Ecto neural progenitor cell (in vitro differentiated cells): ENCODE results near the gene TEX53.

Experiments
- DNase-seq: peaks from one replicate; pipeline ENCODE4 v3.0.0-alpha.2; 2018; ENCODE audit warnings: low spot score

TEX53 gene

DNA sequence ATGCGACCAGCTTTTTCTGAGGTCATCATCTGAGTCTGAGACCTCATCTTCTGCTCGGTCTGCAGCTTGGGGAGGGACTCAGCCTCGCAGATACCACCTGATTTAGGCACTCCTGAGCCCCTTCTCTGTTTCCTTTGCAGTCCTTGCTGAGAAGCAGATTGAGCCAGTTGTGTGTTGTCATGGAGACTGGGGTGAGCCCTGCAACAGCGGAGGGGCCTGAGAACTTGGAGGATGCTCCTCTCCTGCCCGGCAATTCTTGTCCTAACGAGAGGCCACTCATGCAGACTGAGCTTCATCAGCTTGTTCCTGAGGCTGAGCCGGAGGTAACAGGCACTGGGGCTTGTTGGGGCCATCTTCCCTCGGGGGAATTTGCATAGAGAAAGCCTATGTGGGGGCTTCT is 19.2 kb downstream of the TEX53 start:
- no peak for DNase-seq

DNA sequence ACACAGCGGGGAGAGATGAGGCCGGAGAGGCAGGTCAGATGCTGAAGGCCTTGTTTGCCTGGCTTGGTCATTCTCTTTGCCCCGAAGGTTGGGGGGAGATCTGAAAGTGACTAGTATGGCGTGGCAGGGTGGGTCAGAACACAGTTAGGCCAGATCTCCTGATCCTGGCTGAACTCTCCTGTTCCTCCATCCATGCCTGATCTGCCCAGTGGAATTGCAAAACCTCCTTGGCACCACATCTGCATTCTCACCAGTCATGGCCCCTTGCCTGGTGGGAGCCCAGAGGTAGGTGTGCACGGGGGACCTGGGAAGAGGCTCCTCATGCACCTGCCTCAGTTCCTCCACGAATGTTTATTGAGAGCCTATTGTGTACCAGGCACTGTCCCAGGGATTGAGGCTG is 23.2 kb downstream of the TEX53 start:
- DNase-seq = no peak

DNA sequence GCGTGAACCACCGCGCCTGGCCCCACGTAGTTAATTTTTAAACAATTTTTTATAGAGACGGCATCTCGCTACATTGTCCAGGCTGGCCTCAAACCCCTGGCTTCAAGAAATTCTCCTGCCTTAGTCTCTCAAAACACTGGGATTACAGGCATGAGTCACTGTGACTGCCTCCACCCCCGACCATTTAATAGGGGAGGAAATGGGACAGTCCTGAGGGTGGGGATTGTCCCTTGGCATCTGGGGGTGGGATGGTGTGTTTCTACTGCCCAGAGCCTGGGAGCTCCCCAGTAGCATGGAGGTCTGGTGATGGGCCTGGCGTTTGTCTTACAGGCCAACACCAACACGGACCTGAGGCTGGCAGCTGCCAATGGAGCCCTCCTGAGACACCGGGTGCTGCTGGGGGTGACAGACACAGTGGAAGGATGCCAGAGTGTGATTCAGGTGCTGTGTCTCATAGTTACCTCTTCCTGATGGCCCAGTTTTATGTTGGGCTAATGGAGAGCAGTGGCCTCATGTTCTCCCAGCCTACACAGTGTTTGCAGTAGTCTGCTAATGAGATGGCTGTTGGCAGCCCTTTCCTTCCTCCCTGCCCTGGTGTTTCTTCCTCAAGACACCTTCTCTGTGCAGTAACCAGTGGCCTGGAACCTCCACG is 24.0 kb downstream of the TEX53 start:
- DNase-seq = no peak

DNA sequence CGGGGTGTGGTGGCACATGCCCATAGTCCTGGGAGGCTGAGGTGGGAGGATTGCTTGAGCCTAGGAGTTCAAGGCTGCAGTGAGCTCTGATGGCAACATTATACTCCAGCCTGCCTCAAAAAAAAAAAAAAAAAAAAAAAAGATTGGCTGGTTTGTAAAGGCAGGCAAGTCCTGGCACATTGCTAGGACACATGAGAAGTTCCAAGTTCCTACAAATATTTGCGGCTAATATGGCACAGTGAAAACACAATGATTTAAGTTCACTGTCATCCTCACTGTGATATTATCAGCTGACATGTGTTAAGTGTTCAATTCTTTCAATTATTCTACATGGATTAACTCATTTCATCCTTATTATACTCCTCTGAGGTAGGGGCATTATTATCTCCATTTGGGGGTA is 26.4 kb downstream of the TEX53 start:
- DNase-seq = no peak

- no peak for DNase-seq
These were observed 28.0 kb downstream of the TEX53 start for GRCh38 chr9:114629563-114630090.

- no peak for DNase-seq
These were observed 30.1 kb downstream of the TEX53 start for GRCh38 chr9:114627553-114627952.

DNA sequence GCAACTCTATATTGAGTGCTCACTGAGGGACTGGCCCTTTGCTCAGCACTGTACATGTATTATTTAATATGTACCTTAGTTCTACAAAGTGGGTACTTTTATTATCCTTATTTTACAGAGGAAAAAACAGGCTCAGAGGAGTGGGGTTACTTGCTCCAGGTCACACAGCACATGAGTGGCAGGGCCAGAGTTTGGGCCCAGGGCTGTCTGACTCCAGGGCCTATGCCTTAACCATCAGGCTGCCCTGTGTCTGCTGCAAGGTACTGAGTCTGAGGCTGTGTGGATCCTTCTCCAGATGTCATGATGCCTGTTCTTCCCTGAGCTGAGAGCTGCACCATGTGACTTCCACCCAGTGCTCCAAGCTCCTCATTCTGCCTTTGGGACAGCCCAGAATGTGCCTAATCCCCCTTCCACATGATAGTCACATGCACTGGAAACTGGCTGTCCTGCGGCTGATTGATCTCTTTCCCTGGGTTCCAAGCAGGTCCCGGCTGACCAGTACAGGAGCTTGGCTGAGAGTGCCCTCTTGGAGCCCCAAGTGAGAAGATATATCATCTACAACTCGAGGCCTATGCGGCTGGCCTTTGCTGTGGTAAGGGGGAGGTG is 31.1 kb downstream of the TEX53 start:
- DNase-seq = no peak

GRCh38 chr9:114624677-114625076 is 32.9 kb downstream of the TEX53 start:
- DNase-seq = no peak

GRCh38 chr9:114621975-114622609 is 35.5 kb downstream of the TEX53 start:
- DNase-seq = no peak

- DNase-seq = no peak
These were observed 36.0 kb downstream of the TEX53 start for GRCh38 chr9:114621561-114621960.

GRCh38 chr9:114619191-114619761 is 38.3 kb downstream of the TEX53 start:
- DNase-seq = no peak

DNA sequence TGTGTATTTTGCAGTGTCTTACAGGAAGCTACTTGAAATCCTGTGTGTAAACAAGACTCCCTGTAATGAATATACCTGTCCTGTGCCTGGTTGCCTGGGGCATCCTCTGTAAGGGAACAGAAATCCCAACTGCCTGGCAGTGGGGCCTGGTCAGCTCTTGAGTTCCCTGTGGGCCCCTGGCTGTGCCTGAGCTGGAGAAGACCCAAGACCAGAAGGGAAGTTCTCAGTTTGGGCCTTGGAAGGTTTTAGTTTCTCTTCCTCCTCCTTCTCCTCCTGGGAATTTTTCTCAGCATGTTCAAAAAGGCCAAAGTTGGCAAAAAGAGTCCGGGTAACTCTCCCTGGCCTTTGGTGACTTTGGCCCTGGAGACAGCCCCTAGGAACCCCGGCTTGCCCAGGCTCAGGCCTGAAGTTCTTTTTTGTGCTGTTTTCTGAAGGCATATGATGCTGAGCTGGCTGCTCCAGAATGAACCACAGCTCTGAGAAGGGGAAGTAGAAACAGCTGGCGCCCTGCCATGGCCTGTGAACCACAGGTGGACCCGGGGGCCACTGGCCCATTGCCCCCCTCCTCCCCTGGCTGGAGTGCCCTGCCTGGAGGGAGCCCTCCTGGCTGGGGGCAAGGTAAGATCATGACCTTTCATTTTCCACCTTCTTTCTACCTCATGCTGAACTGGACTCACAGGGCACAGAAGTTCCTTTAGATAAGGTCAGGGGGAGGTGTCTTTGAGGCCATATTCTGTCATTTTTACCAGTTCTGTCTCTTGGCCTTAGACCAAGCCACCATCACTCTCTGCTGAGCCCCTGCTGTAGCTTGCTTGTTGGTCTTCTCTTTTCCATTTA is 40.7 kb downstream of the TEX53 start:
- no peak for DNase-seq

- no peak for DNase-seq
These were observed 43.2 kb downstream of the TEX53 start for GRCh38 chr9:114614373-114614772.

- no peak for DNase-seq
These were observed 43.7 kb downstream of the TEX53 start for GRCh38 chr9:114613919-114614318.

- DNase-seq = no peak
These were observed 44.5 kb downstream of the TEX53 start for GRCh38 chr9:114613087-114613486.

DNA sequence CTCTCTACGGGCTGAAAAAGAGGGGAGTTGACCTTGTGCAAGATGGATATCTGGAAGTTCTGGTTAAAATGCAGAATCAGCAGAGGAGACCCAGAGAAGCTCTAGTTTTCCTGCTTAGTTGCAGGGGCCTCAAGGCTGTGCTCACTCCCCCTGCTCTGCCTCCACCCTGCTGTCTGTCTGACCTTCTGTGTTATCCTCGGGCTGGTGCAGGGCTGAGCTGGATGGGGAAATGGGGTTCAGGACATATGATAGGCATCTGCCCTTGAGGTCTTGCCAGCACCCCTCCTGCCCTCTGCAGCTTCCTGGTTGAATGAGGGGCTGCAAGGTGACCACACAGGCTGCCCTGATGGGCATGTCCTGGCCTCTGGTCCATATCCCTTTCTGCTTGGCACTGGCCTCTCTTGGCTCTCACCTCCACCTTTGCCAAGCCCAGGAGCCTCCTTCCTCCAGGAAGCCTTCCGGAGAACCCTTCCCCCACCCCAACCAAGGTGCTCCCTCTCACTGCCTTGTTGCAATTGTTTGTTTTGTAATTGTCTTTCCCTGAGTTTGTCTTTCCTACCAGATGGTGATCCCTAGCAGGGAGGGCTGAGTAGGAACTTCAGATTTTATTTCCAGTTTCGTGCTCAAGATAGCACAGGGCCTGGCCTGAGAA is 45.2 kb downstream of the TEX53 start:
- no peak for DNase-seq

DNA sequence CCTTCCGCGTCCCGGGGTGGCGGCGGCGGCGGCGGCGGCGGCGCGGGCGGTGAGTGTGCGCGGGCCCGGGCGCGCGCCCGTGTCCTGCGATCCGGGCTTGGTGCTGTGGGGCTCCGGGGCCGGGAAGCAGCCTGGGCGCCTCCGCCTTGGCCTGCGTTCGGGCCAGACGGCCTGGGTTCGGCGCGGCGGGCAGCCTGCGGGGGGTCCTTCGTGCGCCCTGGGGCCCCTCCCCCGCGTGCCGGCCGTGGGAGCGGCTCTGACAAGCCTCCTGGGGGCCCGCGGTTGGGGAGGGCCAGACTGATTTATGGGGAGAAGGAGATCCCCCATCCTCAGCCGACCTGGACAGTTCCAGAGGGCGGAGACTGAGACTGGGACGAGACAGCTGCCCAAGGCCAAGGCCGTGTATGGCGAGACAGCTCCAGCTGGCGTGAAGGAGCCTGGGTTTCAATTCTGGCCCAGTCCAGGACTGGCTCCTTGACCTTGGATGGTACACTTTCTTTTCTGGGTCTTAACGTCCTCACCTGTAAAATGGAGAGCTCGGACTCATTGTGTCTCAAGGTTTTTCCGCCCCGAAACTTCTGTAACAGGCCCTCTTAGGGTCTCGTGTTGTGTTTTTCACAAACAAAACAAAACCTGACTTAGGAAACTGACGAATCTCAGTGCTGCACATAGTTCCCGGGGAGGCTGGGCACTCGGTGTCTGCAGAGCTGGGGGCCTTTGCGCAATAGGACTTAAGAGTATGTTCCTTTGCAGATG is 45.9 kb downstream of the TEX53 start:
- peak; percentile 68 for DNase-seq

DNA sequence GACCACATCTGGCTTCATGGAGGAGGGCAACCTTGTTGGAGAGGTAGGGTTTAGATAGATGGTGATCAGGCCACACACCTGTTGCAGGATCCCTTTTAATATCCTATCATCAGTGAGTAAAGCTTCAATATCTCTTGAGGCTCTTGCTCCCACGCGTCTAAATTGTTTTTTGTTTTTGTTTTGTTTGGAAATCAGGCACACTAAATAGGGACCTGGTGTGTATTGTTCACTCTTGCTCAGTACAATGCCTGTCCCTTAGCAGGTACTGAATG is 49.1 kb downstream of the TEX53 start:
- DNase-seq = no peak

- DNase-seq = no peak
These were observed 49.7 kb downstream of the TEX53 start for GRCh38 chr9:114607671-114608524.

GRCh38 chr9:114606597-114607207 is 50.9 kb downstream of the TEX53 start:
- no peak for DNase-seq
